ENCODE measurements around the gene CC2D2B.
"Not testable (repeated sequence)": the region's sequence is repeated elsewhere in the genome, so short reads cannot be mapped to it uniquely, and the experiment has no call there.

GRCh38 chr10:96047925-96048324, 140.2 kb downstream of the CC2D2B start:
- not testable (repeated sequence) for TF ChIP-seq YY1 (IDR thresholded peaks at IDR 0.05; ENCODE audit: insufficient read depth, insufficient read length); ZNF274 (IDR thresholded peaks at IDR 0.05; ENCODE audit: low read depth, low read length); SUZ12 (IDR thresholded peaks at IDR 0.05; ENCODE audit: extremely low read depth, insufficient read depth, insufficient read length)

All from NT2/D1 (cell line).